Prostate gland (tissue), 2 donors: ENCODE measurements around the gene ITK.

Experiments used
- POLR2AphosphoS5 ChIP-seq: sonication (generic); formaldehyde crosslinking; IDR thresholded peaks from one replicate; pipeline ENCODE4 v1.6.1; 2017; ENCODE audit warnings: antibody characterized with exemption
- TF ChIP-seq, protein P1 (sequence below), 4 experiments: fragments of 200-600 bp in 2 of 4; fragments of 450-650 bp in 2 of 4; sonication (generic) in 2 of 4; IDR thresholded peaks; 1 replicate in 3 of 4; 2 replicates in 1 of 4; pipeline ENCODE4 v1.5.1; 2016 to 2019; ENCODE audit warnings: antibody characterized with exemption in 4 of 4, mild to moderate bottlenecking in 2 of 4, moderate library complexity in 2 of 4

DNA sequence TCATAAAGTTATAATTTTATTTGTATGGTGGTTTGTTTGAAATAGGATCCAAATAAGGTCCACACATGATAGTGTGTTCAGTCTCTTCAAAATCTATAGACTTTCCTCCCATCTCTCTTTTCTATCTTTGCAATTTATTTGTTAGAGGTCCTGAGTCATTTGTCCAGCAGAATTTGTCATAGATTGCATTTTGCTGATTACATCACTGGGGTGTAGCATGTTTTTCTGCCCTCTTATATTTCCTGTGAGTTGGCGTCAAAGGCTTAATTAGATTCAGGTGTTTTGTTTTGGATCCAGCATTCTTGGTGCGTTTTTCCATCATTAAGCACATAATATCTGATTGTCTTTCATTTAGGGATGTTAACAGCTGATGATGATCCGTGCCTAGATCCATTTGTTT is 100.3 kb downstream of the ITK start:
- TF ChIP-seq, protein P1, sequence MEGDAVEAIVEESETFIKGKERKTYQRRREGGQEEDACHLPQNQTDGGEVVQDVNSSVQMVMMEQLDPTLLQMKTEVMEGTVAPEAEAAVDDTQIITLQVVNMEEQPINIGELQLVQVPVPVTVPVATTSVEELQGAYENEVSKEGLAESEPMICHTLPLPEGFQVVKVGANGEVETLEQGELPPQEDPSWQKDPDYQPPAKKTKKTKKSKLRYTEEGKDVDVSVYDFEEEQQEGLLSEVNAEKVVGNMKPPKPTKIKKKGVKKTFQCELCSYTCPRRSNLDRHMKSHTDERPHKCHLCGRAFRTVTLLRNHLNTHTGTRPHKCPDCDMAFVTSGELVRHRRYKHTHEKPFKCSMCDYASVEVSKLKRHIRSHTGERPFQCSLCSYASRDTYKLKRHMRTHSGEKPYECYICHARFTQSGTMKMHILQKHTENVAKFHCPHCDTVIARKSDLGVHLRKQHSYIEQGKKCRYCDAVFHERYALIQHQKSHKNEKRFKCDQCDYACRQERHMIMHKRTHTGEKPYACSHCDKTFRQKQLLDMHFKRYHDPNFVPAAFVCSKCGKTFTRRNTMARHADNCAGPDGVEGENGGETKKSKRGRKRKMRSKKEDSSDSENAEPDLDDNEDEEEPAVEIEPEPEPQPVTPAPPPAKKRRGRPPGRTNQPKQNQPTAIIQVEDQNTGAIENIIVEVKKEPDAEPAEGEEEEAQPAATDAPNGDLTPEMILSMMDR (IDR thresholded peaks at IDR 0.05): no peak
- no peak for TF ChIP-seq POLR2AphosphoS5
